GM21381 (cell line): ENCODE results near the gene GTPBP3.

Experiments used
- ATAC-seq: cut with Tn5 transposase; IDR thresholded peaks from one replicate; pipeline ENCODE4 v1.9.1; 2021; ENCODE audit warnings: mild to moderate bottlenecking, moderate library complexity; ENCODE audit not compliant: unreplicated experiment

Gene GTPBP3

DNA sequence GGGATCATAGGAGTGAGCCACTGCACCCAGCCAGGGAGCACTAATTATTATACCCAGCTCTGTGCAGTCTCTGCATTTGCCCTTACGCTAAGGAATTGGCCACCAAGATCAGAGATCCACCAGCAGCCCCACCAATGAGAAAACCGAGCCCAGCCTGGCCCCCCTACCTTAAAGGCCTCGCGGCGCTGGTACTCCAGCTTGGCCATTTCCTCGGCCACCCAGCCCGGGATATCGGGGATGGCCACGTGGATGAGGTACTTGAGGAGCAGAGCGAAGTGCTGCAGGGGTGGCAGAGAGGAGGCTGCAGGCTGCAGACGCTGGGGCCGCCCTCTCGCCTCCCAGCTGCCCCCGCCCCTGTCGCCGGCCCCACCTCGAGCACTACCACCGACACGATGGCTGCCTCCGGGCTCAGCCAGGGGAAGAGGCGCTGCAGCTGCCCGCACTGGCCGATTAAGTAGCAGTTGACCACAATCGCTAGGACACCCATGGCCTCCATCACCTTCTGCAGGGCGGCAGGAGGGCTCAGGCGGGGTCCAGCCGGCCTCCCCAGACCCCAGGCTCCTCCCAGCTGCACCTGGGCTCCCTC lies 10.2 kb upstream of the GTPBP3 start:
- no peak for ATAC-seq

GRCh38 chr19:17327654-17328516 lies 9.5 kb upstream of the GTPBP3 start:
- no peak for ATAC-seq

DNA sequence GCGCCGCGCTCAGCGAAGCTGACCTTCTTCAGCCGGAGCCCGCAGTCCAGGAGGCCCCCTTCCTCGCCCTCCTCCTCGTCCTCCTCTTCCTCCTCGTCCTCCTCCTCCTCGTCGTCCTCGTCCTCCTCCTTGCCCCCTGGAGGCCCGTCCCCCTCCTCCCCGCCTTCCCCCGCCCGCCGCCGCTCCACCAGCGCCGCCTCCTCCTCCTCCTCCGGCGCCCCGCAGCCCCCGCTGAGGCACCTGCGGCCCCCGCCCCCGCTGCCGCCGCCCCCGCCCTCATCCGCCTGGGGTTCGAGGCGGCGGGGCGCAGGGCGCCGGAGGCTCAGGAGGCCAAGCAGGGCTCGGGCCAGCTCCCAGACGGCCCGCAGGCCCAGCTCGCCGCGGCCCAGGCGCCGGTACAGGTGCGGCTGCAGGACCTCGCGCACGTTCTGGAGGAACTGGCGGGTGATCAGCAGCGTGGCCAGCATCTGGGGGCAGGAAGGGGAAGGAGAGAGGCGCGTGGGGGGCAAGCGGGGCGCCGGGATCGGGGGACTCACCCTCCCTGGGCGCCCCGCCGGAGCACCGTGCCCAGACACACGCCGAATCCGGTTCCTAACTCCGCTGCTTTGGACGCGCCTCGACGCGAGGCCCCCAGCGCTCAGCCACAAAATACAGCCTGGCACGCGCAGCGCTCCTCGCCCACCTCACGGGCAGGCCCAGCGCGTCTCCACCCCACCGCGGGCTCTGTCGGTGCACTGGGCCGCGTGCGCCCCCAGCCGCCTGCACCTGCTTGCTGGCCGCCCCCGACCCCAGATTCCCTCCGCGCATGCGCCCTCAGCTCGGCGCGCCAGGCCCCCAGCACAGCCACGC lies 8.6 kb upstream of the GTPBP3 start:
- no peak for ATAC-seq

DNA sequence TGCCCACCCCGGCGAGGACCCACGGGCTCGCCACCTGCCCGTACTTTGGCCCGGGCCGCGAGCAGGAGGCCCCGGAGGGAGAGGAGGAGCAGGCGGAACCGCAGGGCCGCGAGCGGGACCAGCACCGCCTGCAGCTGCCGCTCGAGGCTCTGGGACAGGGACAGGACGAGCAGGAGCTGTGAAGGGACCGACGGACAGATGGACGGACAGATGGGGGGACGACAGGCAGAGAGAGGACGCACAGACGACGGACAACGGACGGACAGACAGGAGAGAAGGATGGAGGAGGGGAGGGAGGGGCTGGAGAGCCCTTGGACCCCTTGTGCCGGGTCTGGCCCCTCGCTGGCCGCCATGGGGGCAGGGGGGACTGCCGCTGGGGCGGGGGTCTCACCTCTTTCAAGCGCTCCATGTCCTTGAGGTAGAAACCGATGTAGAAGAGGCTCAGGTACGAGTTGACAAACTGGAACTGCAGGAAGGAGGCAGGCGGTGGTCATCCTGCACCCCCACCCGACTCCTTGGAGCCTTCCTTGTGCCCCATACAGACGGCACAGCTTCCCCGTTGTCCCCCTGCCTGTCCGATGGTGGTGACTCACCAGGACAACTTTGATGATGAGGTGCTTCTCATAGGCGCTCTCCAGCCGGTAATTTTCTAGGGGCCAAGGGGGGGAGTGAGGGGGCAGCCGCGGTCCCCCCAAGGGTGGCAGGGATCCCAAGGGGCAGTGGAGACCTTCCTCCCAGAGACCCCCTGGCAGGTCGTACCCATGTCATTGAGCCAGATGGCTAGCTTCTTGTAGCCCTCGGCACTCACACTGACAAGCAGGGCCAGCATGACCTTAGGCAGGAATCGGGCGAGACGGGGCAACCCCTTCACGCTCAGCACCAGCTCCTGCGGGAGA lies 7.7 kb upstream of the GTPBP3 start:
- no peak for ATAC-seq

DNA sequence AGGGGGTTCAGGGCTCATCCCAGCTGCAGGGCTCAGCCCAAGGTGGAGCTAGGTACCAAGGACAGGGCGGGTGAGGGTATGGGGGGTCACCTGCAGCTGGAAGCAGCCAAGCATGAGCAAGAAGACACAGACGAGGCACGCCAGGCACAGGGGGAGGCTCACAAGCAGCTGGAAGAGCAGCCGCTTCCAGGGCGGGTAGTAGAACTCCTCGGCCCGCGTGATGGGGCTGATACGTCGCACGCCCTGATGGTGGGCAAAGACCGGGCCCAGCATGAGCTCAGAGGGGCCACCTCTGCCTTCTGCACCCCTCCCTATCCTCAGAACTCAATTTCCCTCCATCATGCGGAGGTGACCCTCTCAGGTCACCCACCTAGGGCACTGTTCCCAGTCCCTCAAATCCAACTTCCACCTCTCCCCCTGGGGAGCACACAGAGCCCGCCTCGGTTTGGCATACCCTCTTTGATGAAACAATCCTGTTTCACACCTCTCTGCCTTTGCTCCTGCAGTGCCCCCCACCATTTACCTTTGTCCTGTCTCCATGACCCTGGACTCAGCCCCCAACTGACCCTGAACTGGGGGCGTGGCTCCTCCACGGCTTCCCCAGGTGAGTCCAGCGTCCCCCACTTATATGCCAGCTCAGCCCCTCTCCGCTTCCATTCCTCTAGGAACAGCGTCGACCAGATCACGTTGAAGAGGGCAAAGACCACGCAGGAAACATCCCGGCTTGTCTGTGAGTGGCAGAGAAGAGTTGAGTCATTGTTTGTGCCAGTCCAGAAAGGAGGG lies 6.9 kb upstream of the GTPBP3 start:
- ATAC-seq: no peak

DNA sequence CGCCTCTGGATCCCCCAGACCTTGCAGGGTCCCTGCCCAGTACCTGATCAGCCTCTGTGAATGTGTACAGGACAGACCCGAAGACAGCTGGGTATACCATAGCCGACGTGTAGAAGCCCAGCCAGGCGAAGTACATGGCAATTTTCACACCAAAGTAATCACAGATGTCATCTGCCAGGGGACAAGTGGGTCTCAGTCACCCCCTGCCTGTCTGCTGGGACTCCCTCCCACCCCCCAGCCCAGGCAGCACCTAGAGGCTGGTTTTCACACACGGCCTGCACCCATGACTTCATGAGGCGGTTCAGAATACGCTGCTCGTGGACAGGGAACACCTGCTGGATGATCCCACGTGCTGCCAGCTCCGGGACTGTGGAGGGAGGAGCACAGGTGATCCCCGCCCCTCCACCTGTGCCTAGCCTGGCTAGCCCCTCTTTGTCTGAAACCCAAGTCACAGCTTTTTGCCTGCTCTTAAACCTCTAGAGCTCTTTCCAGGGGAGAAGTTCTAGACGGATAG lies 6.3 kb upstream of the GTPBP3 start:
- ATAC-seq: no peak

- ATAC-seq: no peak
These were observed 5.0 kb upstream of the GTPBP3 start for GRCh38 chr19:17332360-17332676.

DNA sequence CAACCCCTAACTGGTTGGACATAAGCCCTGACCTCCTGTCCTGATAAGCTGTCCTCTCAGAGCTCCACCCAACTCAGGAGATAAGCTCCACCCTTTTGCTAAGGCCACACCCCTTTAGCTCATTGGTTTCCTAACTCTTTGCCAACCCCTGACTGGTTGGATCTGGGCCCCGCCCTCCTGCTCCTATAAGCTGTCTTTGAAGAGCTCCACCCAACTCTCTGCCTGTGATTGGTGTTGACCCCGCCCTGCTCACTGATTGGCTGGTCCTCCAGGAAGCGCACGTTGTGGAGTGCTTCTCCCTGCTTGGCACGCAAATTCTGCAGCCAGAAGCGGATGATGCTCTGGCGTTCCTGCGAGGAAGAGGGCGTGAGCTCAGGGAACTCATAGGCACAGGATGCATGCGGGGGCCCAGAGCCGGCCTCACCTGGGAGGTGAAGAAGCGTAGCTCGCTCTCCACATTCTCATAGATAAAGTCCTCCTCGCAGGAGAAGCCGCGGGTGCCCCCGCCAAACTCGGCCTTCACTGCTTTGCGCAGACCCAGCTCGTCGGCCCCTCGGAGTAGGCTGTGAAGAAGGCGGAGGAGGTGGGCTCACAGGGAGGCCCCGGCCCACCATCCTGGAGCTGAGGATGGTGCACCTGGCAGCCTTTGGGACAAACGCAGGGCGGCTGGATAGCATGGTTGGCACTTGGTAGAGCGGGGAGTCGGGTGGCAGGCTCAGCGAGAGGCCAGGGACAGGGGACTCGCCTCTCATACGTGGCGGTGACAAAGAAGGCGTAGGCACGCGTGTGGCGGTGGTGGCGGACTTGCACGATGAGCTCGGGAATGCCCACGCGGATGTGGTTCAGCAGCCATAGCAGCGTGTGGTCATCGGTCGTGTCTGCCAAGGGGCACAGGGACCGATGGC lies 4.4 kb upstream of the GTPBP3 start:
- no peak for ATAC-seq

DNA sequence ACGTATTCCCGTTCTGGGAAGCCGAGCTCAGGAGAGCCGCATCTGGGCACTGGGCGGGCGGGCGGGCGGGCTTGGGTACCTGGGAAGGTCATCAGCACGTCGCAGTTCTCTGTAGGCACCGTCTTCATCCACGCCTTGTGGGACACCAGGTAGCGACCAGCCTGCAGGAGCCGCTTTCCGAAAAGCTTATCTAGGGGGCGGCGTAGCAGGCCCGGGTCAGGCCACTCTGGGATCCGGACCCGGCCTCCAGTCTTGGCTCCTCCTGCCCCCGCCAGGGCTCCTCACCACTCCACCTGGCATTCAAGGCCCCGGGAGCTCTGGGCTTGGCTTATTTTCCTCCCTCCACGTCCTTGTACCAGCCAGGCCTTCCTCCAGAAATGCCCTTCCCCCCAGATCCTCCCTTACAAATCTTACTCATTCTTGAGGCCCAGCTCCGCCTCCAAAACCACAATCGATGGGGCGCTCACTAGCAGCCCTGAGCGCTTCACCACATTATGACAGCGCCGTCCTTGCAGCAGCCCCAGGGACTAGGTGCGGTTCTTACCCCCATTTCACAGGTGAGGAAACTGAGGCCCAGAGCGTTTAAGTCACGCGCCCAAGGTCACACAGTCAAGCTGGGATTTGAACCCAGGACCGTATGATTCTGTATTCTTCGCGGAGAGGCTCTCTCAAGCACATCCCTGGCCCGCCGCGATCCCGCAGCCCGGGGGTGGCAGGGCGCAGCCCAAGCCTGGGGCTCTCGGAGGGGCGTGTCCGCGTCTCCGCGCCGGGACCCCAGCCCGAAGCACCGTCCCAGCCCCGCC lies 3.5 kb upstream of the GTPBP3 start:
- ATAC-seq: no peak

GRCh38 chr19:17334414-17335409 lies 2.6 kb upstream of the GTPBP3 start, which contains the start of gene ANO8:
Gene ANO8, minus strand, starts transcription at chr19:17334855. Its CDS starts 185 bp downstream, at chr19:17334670.
- ATAC-seq: no peak

DNA sequence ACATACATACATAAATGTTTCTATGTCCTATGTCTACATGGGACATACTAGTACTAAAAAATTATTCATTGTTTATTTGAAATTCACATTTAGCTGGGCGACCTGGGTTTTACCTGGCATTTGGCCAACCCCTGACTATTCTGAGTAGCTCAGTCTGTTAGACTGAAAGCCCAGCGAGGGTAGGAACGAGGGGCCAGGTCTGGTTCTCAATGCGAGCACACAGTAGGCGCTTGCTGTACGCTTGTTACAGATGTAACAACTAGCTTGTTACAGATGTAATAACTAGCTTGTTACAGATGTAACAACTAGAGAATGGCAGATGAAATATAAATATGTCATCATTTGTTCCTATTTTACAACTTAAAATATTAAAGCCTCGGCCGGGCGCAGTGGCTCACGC lies 1.8 kb upstream of the GTPBP3 start:
- no peak for ATAC-seq

DNA sequence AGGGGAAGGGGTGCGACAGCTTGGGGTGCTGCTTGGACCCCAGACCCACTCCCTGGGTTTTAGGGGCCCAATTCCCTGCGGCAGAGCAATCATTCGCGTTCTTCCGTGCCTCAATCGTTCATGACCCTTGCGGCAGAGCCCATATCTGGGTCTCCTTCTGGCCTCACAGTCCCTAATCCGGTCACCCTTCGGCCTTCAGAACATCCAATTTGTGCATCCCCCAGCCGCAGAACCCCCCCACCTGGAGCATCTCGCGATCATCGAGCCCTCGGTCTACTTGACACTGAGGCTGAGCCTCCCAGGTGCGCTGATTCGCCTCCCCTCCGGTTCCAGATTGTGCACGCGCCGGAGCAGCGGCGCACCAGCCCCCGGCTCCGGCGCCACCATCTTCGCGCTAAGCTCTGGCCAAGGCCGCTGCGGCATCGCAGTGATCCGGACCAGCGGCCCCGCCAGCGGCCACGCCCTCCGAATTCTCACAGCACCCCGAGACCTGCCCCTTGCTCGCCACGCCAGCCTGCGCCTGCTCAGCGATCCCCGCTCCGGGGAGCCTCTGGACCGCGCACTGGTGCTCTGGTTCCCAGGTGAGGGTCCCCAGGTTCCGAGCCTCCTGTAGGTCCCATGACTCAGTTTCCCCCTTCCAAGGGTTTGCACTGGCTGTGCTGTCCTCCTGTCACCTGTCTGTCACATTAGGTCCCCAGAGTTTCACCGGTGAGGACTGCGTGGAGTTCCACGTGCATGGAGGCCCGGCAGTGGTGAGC lies 501 bp downstream of the GTPBP3 start:
- ATAC-seq: no peak

DNA sequence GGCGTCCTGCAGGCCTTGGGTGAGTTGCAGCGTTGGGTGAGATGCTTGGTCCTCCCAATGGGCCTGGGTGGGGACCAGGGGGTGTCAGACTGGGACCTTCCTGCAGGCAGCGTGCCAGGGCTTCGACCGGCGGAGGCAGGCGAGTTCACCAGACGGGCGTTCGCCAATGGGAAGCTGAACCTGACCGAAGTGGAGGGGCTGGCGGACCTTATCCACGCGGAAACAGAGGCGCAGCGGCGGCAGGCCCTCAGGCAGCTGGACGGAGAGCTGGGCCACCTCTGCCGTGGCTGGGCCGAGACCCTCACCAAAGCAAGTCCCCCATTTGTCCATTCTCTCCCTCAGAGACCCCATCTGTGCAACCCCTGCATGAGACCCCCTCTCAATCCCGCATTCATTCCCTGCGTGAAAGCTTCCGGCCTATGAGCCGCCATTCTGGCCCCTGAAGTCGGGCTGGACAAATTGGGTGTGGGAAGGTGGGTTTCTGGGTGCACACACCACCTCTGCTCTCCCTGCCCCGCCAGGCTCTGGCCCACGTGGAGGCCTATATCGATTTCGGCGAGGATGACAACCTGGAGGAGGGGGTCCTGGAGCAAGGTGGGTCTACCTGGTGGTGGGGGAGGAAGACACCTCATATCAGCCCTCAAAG lies 1.2 kb downstream of the GTPBP3 start:
- ATAC-seq: no peak

DNA sequence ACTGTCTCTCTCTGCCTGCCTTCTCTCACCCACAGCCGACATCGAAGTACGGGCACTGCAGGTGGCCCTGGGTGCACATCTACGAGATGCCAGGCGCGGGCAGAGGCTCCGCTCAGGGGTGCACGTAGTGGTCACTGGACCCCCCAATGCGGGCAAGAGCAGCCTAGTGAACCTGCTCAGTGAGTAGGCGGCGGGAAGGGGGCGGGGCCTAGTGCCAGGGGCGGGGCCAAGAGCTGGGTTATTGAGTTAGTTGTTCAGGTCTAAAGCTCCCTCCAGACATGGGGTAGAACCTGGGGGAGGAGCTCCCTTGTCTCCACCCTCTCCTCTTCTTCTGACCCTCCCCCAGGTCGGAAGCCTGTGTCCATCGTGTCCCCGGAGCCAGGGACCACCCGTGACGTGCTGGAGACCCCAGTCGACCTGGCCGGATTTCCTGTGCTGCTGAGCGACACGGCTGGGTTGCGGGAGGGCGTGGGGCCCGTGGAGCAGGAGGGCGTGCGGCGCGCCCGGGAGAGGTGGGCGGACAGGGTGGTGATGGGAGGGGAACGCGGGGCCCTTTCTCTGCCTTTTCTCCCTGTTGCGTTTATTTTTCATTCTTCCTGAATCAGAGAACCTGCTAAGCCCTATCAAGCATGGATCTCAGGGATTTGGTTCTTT lies 1.9 kb downstream of the GTPBP3 start:
- no peak for ATAC-seq

DNA sequence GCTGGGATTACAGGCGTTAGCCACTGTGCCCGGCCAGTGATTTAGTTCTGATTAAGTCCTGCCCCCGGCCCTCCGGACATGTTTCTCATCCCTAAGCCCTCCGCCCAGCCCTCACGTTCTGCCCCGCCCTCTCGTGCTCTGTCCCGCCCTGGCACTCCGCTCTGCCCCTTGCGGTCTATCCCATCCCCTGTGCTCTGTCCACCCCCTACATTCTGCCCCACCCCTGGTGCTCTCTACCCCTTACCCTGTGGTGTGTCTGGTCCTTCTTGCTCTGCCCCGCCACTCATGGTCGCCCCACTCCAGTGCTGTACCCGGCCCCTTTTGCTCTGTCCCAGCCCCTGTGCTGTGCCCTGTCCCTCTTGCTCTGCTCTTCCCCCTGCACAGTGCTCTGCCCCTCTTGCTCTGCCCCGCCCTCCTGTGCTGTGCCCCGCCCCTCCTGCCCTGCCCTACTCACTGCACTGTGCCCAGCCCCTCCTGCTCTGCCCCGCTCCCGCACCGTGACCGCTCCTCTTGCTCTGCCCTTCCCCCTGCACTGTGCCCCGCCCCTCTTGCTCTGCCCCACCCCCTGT lies 3.0 kb downstream of the GTPBP3 start:
- ATAC-seq: no peak
